Mucosa of stomach (tissue), 1 donor: ENCODE measurements around the gene BATF.

Source experiments
- H3K27me3 ChIP-seq: one replicate; pipeline ENCODE4 v1.7.0; 2013; ENCODE audit warnings: mild to moderate bottlenecking, low read length; ENCODE audit not compliant: control insufficient read depth, insufficient read depth
- H3K36me3 ChIP-seq: one replicate; pipeline ENCODE4 v1.7.0; 2013; ENCODE audit warnings: low read length; ENCODE audit not compliant: control insufficient read depth, insufficient read depth
- H3K4me1 ChIP-seq: one replicate; pipeline ENCODE4 v1.7.0; 2013; ENCODE audit warnings: mild to moderate bottlenecking, low read length; ENCODE audit not compliant: control insufficient read depth, insufficient read depth
- H3K4me3 ChIP-seq: one replicate; pipeline ENCODE4 v1.7.0; 2013; ENCODE audit warnings: low read length
- H3K9ac ChIP-seq: one replicate; pipeline ENCODE4 v1.7.0; 2013; ENCODE audit warnings: mild to moderate bottlenecking, low read length, moderate library complexity
- H3K9me3 ChIP-seq: one replicate; pipeline ENCODE4 v1.7.0; 2013; ENCODE audit warnings: mild to moderate bottlenecking, low read length, moderate library complexity; ENCODE audit not compliant: control insufficient read depth
- donor health status: Pancreatic carcinoma.

The BATF gene

DNA sequence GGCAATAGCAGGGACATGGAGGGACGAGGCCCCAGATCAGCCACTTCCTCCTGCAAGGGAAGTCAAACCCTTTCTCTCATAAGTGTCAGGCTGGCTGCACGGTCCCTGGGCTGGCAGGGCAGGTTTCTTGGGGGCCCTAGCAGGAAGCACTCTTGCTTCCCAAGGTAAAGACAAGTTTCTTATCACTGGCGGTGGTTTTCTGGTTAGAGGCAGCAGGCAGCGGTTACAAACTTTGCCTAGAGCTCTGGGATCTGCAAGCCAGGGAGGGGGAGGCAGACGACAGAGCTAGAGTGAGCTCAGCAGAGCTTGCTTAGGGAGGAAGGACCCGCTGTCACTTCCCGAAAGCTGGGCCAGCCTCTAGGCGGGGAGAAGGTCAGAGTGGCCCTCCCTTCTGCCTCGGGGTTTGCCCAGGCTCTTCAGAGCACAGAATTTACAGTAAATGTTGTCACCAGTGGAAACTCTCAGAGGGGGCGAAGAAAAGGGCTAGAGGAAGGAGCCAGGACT lies 20.4 kb downstream of the BATF start:
- H3K9ac ChIP-seq = peak overlapping the region; percentile 57
- H3K9me3 ChIP-seq = no peaks in the 10 kb centered on the region
- peaks cover 20% of the 10 kb centered on the region for H3K4me1 ChIP-seq
- no peaks in the 10 kb centered on the region for H3K27me3 ChIP-seq
- H3K4me3 ChIP-seq = no peak overlapping the region
- H3K36me3 ChIP-seq = no peaks in the 10 kb centered on the region

DNA sequence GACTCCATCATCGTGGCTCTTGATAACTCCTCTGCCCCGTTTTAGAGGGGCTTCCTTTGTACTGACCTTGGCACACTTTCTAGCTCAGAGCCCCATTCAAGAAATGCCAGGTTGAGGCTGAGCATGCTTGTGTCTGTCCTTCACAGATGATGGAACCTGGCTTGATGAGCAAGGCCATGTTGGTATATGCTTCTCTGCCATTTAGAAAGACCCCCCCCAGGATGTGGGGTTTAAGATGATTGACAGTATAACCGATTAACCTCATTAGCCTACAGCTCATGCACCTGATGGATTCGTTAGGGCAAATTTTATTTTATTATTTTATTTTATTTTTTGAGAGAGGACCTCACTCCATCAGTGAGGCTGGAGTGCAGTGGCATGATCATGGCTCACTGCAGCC lies 21.0 kb downstream of the BATF start:
- peak overlapping the region; percentile 57 for H3K9ac ChIP-seq
- H3K4me1 ChIP-seq = peaks cover 21% of the 10 kb centered on the region
- no peaks in the 10 kb centered on the region for H3K36me3 ChIP-seq
- no peaks in the 10 kb centered on the region for H3K9me3 ChIP-seq
- no peak overlapping the region for H3K4me3 ChIP-seq
- H3K27me3 ChIP-seq = no peaks in the 10 kb centered on the region

DNA sequence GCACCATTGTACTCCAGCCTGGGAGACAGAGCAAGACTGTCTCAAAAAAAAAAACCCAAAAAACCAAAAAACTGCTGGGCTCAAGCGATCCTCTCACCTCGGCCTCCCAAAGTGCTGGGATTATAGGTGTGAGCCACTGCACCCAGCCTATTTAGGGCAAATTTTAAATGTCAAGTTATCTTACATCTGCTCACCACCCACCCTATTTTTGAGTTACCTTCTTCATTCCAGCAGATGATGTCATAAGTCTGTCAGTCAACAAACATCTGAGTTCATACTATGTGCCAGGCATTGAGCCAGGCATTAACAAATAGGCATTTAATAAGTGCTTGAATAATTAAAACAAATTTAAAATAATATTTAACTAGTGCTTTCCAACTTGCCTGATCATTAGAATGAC lies 21.5 kb downstream of the BATF start:
- no peak overlapping the region for H3K4me3 ChIP-seq
- no peaks in the 10 kb centered on the region for H3K9me3 ChIP-seq
- H3K4me1 ChIP-seq = peaks cover 26% of the 10 kb centered on the region
- H3K27me3 ChIP-seq = no peaks in the 10 kb centered on the region
- H3K9ac ChIP-seq = no peak overlapping the region
- no peaks in the 10 kb centered on the region for H3K36me3 ChIP-seq

DNA sequence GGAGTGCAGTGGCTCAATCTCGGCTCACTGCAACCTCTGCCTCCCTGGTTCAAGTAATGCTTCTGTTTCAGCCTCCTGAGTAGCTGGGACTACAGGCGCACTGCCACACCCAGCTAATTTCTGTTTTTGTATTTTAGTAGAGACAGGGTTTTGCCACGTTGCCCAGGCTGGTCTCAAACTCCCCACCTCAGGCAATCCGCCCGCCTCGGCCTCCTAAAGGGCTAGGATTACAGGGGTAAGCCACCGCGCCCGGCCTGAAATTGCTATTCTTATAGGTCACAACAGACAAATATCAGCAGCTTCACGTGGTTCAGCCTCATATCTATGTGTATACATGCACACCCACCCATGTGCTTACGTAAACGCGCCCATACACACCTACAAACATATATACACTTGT lies 23.6 kb downstream of the BATF start:
- Histone ChIP-seq H3K9ac (no peak overlapping the region), H3K27me3 (no peaks in the 10 kb centered on the region), H3K36me3 (no peaks in the 10 kb centered on the region), H3K4me3 (no peak overlapping the region), H3K4me1 (peaks cover 27% of the 10 kb centered on the region), H3K9me3 (no peaks in the 10 kb centered on the region)

DNA sequence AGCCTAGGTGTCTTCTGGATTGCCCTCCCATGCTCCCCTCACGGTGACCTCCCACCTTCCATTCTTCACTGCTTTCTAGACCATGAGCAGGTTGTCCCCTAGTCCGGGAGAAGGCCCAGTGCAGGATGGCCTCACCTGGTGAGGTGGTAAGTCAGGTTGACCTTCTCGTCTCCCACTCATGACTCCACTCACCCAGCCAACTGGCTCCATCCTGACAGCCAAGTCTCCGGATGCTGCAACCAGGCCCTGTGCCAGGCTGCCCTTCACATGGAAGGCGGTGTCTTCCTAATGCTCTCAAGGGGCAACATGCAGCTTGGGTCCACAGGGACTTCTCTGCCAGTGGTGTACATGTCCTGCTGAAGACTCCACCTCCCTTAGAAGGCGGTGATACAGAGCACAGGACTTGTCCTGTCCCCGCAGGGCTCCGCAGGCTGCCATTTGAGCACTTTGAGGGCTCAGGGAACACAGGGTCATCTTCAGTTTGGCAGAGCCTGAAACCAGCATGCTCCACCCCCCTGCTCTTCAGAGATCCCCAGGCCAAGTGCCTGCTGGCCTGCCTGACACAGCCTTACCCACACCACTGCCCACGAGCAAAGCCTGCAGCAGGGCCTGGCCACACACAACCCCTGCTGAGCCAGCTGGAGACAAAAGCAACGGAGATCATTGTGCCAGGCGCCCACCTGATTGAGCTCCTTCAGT lies 25.4 kb downstream of the BATF start:
- Histone ChIP-seq H3K27me3 (no peaks in the 10 kb centered on the region), H3K9ac (no peak overlapping the region), H3K4me3 (no peak overlapping the region), H3K4me1 (peaks cover 22% of the 10 kb centered on the region), H3K36me3 (no peaks in the 10 kb centered on the region), H3K9me3 (no peaks in the 10 kb centered on the region)

DNA sequence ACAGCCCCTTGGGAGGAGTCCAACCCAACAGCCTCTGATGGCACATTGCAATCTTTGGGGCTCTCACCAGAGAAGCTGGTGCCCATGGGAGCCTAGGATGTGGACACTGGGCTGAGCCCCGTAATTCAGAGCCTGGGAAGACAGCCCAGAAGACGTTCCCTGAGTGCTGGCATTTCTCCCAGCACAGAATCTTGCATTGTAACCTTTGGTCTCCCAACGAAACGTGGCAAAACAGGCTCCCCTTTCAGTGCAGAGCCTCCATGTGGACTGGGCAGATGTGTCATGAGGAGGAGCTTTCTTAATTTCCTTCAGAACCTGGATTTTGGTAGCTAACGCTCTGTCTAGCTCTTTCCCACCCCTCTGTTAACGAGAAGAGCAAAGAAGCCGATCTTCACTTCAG lies 26.3 kb downstream of the BATF start:
- Histone ChIP-seq H3K4me3 (no peak overlapping the region), H3K36me3 (no peaks in the 10 kb centered on the region), H3K27me3 (no peaks in the 10 kb centered on the region), H3K4me1 (peaks cover 14% of the 10 kb centered on the region), H3K9ac (no peak overlapping the region), H3K9me3 (no peaks in the 10 kb centered on the region)

DNA sequence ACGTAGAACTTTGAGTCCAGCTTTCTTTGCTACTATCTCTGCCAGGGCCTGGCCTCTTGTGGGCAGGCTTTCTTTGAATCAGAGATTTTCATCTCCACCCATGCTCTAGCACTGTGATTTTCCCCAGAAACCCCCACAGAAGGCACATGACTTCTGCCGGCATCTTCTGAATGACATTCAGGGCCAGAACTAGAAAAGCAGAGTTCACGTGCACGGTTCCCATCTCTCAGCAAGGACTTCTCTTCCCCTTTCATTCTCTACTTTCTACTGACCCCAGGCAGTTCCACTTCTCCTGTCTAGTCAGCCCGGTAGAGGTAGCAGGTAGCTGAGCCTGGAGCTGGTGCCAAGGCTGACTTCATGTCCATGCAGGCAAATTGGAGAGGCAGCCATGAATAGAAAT lies 26.9 kb downstream of the BATF start:
- no peaks in the 10 kb centered on the region for H3K9me3 ChIP-seq
- no peaks in the 10 kb centered on the region for H3K27me3 ChIP-seq
- peaks cover 11% of the 10 kb centered on the region for H3K4me1 ChIP-seq
- no peak overlapping the region for H3K4me3 ChIP-seq
- H3K9ac ChIP-seq = no peak overlapping the region
- no peaks in the 10 kb centered on the region for H3K36me3 ChIP-seq

DNA sequence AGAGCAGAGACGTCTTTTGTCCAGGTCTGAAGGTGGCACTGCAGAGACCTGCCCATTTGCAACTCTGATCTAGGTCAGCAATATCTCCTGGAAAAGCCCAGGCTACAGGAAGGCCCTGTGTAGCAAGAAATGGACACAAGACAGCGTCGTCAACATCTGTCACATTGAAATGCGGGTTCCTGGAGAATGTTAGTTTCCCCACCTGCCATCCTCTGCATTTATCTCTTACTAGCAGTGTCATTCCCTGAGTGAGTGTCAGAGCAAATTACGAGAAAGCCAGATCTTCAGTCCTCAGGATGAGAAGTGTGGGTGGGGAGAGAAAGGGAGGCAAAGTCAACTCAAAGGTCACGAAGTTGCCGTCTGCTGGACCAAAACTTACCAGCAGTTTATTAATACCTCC lies 28.8 kb downstream of the BATF start:
- H3K36me3 ChIP-seq = no peaks in the 10 kb centered on the region
- no peaks in the 10 kb centered on the region for H3K9me3 ChIP-seq
- H3K4me1 ChIP-seq = peaks cover 7% of the 10 kb centered on the region
- H3K27me3 ChIP-seq = no peaks in the 10 kb centered on the region
- H3K9ac ChIP-seq = no peak overlapping the region
- no peak overlapping the region for H3K4me3 ChIP-seq

DNA sequence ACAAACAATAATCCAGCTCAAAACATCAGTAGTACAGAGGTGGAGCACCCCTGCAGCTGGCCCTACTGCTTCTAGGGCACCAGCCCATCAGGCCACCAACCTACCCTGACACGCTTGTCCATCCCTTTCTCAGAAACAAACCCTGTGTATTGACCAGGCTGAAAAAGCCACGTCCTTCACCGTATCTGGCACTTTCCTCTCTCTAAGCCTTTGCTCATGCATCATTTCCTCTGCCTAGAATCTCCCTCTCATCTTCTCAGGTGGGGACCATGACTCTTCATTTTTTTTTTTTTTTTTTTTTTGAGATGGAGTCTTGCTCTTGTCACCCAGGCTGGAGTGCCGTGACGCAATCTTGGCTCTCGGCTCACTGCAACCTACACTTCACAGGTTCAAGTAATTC lies 30.9 kb downstream of the BATF start:
- Histone ChIP-seq H3K4me3 (no peak overlapping the region), H3K4me1 (peaks cover 7% of the 10 kb centered on the region), H3K27me3 (no peaks in the 10 kb centered on the region), H3K9ac (no peak overlapping the region), H3K36me3 (no peaks in the 10 kb centered on the region), H3K9me3 (no peaks in the 10 kb centered on the region)

DNA sequence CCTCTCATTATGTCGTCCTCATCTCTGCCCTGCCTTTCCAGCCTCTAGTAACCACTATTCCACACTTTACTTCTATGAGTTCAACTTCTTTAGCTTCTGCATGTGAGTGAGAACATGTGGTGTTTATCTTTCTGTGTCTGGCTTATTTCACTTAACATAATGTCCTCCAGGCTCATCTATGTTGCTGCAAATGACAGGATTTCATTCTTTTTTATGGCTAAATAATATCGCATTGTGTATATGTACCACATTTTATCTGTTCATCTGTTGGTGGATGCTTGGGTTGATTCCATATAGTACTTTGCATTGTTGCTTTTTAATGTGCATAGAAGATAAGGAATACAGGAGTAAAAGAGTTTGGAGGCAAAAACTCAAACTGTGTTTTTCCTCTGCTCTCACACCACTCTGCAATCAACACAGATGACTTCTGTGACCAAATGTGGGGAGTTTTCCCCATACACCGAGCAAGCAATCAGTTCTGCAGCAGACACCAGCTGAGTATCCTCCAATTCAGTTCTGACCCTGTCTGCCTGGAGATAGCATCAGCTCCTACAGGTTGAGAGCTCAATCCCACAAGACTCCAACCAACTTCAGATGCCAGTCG lies 31.6 kb downstream of the BATF start:
- Histone ChIP-seq H3K27me3 (no peaks in the 10 kb centered on the region), H3K9ac (no peak overlapping the region), H3K9me3 (no peaks in the 10 kb centered on the region), H3K4me1 (peaks cover under 1% of the 10 kb centered on the region), H3K36me3 (no peaks in the 10 kb centered on the region), H3K4me3 (no peak overlapping the region)

DNA sequence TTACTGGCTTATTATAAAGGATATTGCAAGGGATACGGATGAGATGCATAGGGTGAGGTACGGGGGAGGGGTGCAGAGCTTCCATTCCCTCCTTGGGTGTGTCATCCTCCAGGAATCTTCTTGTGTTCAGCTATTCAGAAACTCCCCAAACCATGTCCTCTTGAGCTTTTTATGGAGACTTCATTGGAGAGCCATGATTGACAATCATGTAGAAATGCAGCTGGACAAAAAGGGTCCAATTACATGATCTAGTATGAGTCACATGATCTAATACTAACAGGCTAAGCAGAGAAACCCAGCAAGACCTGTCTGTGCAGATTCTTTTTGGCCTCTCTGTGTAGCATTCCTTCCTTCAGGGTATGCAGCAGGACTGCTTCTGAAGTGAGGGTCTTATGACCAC lies 32.2 kb downstream of the BATF start:
- Histone ChIP-seq H3K9ac (no peak overlapping the region), H3K36me3 (no peaks in the 10 kb centered on the region), H3K27me3 (no peaks in the 10 kb centered on the region), H3K9me3 (no peaks in the 10 kb centered on the region), H3K4me3 (no peak overlapping the region), H3K4me1 (no peaks in the 10 kb centered on the region)

DNA sequence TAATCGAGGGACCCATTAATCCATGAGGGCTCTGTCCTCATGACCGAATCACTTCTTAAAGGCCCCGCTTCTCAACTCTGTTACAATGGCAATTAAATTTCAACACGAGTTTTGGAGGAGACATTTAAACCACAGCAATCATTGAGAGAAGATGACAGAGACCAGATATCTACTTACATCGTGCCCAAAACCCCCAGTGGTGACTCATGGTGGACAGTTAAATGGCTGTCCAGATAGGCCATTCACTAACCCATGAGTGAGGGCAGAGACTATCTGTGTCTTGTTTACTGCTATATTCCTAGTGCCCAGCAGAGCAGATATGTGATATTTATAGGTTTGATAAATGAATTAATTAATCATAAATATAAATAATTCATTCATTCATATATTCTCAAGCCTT lies 36.2 kb downstream of the BATF start:
- Histone ChIP-seq H3K4me1 (no peaks in the 10 kb centered on the region), H3K9me3 (no peaks in the 10 kb centered on the region), H3K27me3 (no peaks in the 10 kb centered on the region), H3K36me3 (no peaks in the 10 kb centered on the region), H3K9ac (no peak overlapping the region), H3K4me3 (no peak overlapping the region)
